Right lung (tissue), 5 donors: ENCODE data around the gene SHISAL1. TPM values are rescaled to one million over a fixed set of nuclear protein-coding genes. Genes with fewer than 3 reads are reported as not detected.
"Not testable (repeated sequence)": the region's sequence is repeated elsewhere in the genome, so short reads cannot be mapped to it uniquely, and the experiment has no call there.

Source experiments
- DNase-seq, 2 donors: peaks; one replicate each; pipeline ENCODE4 v3.0.0-alpha.2; 2013
- polyA plus RNA-seq, 5 donors: library from polyadenylated mRNA; unstranded; fragments of 120-200 nt; gene quantifications; one replicate each; pipeline versions ENCODE4 v1.2.1 to v1.2.3, GENCODE V29; 2013; ENCODE audit warnings: inconsistent platforms in 1 of 5, low replicate concordance in 1 of 5; ENCODE audit not compliant: insufficient read length in 5 of 5, insufficient read depth in 1 of 5

SHISAL1 gene
- polyA plus RNA-seq, 5 donors: 0.60 to 1.7 (median 0.98) TPM

DNA sequence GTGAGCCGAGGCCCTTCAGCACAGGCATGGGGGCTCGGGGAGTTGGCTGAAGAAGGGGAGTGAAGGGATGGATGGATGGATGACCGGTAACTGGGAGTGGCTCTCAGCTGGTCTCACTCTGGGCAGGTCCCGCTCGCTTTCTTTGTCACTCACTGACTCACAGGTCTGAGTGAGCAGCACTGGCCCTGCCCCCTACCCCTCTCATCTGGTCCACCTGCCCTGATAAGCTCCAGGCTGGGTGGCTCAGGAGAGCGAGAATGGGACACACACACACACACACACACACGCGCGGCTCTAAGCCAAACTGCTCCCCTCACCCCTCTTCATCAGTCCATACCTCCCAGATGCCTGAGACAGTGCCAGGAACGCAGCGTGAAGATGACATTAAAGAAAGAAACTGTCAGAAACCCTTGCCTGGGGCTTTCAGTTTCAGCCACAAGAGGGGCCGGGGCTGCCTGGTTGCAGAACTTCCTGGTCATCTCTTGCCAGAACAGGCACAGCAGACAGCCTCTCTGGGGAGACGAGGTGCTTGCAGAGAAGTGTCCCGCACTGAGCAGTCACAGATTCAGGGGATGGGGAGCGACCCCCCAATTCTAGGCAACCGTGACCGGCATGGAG is 16.5 kb upstream of the SHISAL1 start:
- DNase-seq: no peak

DNA sequence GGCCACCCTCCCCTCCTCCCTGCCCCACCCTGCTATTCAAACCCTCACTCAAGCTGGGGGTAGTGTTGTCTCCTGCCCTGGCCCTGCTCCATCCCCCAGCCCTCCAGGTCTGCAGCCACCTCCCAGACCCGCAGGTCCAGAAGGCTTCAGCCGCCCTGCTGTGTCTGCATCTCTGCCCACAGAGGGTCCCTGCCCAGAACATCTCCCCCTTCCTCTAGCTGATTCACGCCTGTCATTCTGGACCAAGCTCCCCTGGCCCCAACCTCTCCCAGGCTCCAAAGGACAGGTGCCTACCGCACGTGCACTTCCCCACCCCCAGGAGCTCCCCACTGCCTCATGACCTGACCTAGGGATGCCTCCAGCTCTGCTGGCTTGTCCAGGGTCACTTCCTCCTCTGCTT is 16.0 kb upstream of the SHISAL1 start:
- DNase-seq: no peak

DNA sequence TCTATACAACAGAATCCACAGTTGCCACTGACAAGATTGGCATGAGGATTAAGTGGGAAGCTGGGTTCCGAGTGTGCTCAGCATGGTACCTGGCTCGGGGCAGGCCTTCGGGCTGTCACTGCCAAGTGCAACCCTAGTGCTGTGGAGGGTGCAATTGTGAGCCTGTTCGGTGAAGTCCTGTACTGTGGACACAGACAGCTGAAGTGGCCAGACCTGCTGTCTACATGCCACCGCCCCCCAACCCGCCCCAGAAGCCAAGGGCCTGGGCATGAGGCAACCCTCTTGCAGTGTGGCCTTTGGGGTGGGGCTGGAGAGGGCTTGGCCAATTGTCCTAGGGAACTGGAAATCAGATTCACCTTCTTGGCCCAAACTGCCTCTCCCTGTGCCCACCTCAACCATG is 15.6 kb upstream of the SHISAL1 start:
- no peak for DNase-seq

DNA sequence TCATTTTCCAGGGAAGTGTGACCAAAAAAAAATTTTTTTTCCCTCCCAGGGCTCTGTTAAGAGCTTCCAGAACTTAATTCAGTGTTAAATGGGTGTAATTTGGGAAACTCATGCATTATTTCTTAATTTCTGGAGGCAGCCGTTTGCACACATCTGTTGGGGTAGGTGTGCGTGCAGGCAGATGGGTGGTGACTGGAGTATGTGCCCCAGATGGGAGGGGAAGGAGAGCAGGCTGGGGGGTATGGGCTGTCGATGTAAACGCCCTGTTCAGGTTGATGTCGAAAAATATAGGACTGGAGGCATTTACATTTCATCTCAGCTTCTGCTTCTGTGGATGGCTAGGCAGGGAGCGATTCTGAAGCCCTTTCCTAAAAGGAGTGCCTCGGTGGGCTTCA is 13.7 kb upstream of the SHISAL1 start:
- no peak for DNase-seq

DNA sequence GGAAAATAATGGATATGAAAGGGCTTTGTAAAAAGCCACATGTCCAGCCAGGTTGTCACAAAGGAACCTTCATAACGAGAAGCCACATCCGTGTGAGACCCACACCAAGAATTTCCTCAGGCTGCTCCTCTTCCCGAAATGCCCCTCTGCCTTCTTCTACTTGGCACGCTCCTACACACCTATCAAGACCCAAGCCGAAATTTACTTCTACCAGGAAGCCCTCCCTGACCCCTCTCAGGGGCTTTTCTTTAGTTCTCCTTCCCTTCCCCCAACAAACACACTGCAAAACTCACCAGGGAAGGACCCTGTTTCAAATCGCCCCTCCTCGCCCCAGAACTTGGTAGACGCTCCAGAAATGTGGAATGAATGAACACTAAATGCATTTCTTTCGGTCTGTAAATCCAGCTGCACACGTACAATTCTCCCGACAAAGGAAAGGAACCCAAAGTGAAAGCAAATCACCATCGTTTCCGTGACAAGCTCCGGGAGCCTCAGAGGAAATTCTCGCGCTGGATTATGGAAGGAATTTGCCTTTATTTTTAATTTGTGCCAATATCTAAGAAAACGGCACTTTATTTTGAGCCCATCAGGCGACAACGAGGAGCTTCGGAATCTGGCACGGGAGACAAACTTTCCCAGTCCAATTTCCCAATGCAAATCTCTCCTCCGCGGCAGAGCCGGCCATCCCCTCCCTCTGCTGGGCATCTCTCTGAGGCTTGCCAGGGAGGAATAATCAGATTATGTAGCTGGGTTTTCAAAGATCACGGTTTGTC is 13.2 kb upstream of the SHISAL1 start:
- peak; percentile 33 to 41 for DNase-seq

DNA sequence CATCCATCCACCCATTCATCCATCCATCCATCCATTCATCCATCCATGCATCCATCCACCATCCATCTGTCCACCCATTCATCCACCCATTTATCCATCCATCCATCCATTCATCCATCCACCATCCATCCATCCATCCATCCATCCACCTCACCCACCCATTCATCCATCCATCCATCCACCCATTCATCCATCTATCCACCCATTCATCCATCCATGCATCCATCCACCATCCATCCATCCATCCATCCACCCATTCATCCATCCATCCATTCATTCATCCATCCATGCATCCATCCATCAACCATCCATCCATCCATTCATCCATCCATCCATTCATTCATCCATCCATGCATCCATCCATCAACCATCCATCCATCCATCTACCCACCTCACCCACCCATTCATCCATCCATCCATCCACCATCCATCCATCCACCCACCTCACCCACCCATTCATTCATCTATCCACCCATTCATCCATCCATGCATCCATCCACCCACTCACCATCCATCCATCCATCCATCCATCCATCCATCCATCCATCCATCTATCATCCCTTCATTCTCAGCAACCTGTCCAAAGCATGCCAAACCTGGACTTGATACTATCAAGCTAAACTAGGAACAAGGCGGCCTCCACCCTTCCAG is 10.5 kb upstream of the SHISAL1 start:
- DNase-seq: not testable (repeated sequence)

DNA sequence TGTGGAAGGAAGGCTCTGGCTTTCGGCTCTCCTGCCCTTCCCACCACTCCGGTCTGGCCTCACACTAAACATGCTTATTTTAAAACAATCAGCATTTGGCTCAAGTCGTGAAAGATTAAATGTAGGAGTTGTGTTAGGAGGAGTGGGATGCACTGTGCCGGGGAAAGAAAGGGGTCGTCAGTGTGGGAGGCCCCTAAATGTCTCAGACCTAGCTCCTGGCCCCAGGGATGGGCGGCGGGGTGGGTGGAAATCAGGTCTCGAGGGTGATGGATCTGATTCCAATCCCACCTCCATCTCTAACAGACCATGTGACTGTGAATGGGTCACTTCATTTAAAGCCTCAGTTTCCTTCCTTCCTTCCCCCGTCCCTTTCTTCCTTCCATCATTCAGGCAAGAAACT is 6.9 kb upstream of the SHISAL1 start:
- no peak for DNase-seq

DNA sequence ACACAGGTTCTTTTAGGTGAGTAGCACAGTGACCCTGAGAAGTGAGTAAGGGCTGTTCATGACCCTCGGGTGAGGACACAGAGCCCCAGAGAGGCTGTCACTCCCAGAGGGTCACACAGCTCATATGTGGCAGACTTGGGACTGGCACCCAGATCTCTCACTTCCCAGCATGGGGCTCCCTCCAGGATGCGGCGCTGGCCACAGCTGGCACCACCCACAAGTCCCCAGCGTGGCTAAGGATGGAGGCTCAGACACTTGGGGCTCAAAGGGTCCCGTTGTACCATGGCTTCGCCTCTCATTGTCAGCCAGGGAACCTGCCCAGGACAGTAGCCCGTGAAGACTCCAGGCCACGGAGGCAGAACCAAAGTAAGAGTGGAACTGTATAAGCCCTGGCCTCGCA is 6.0 kb upstream of the SHISAL1 start:
- no peak for DNase-seq

DNA sequence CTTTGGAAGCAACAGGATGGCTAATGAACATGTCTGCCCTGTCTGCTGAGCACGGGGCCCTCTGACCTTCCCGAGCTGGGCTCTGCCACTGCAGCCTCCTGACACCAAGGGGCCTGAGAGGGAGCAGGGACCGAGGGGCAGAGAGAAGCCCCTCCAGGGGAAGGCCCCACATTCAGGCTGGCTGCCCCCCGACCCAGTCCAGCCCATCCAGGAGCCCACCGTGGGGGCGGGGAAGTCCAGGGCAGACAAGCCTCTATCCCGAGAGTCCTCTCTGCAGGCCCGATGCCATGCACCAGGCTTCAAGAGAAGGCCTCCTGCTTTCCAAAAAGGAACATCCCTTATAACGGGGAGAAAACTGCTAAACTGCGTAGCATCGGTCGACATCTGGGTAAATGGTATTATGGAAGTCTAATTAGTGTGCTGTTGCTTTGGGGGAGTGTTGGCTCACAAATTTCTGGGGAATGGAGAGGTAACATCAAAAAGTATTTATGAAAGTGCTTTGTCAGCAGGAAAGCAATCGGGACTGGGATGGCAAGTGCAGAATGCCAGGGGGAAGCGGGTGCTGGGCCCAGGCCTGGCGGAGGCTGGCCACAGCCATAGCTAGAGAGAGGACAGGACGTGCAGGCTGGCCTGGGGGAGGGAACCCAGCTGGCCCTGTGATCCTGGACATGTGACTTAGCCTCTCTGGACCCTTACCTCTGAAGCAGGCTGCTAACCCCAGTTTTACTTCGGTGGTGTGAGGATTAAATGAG is 5.3 kb upstream of the SHISAL1 start:
- DNase-seq: no peak

DNA sequence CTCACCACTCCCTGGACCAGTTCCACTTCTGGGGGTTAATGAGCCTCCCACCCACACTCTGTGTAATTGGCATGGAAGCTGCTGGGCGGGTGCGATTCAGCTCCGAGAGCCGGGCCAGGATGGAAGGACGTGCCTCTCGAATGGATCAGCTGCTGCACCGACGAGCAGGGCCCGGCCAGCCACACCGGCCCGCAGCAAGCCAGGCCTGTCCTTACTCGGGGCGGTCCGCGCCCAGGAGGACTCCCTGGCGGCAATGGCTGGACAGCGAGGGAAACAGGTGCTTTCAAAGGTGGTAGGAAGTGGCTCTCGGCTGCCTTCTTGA is 4.3 kb upstream of the SHISAL1 start:
- no peak for DNase-seq

DNA sequence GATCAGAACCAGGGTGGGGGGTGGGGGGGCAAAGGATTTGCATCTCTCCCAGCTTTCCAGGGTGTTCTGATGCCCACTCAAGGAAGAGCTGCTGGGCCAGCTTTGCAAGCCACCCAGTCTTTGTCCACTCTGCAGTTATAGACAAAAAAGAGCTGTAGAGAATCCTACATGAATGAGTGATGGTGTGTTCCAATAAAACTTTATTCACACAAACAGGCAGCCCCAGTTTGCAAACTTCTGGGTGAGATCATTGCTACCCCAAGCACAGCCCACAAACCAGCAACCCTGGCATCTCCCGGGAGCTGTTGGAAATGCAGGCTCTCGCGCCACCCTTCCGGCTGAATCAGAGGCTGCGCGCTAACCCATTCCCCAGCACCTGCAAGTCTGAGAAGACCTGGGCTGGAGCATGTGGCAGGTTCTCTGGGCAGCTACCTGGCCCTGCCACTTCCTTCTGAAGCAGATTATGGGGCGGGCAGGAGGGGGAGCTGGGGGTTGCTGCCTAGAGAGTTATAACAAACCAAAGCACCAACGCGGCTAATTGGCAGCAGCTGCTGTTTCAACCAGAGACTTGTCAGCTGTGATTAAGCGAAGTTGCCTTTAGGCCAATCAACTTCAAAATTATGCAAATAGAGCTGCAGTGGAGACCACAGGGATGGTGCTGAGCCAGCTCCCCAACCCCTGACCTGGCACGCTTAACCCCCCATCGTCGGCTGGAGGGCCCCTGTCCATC is 3.8 kb upstream of the SHISAL1 start:
- DNase-seq: no peak

DNA sequence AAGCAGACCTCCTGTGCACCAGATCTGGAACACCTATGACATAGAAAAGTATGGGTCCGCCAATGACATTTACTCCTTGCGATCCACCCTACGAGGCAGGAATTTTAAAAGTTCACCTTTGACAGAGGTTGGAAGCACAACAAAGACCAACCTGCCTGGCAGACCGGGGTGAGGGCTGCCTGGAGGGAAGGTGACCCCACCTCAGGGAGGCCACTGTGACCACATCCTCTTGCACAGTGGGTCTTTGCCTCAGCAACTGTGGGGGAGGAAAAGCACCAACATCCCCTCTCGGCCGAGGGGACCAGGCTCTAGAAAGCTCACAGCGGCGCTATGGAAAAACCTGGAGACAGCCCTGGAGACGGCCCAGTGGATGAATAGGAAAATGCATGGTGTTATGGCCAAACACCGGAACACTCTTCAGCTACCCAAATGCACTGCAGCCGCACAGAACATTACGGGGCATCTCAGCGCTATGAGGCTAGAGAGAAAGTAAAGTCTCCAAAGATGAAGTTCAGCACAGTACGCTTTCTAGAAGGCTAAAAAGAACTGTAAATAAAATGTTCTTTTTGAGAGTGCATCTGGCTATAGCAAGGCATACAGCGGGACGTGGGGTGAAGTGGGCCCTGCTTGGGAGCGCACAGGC is 1.8 kb upstream of the SHISAL1 start:
- DNase-seq: no peak

DNA sequence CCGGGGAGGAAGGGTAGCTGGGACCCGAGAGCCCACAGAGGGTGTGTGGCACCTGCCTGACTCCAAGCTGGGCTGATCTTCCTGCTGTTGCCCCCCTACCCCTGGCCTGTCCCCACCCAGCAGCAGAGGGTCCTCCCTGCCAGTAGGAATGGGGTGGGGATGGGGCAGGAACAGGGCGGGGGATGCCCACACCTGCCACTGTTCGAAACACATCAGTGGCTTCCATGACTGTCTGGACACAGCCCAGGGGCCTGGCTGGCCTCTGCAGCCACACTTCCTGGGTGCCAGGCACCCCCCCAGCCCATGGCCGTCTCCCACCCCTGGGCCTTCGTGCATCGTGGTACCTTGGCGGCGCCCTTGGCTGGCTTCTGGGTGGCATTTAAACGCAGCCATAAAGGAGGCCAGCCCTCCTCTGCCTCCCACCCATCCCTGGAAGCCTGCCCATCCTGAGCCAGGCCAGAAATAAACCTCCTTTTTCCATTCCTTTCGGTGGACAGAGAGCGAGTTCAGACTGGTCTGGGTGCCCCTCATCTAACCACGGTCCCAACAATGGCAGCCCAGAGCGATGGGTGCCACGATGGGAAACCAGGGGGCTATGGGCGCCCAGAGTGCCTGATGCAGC is 745 bp upstream of the SHISAL1 start:
- no peak for DNase-seq

DNA sequence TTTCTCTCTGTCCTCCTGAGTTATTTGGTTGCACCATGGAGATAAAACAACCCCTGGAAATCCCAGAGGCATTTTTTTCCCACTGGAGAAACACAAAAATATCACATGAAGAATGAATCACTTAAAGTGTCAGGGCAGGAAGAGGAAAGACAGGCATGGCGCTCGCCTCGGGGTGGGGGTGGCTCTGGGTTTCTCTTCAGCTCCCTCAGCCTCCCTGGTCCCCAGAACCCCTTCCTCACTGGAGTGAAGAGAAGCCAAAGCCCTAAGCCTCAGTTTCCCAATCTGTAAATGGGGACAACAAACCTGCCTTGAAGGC is 938 bp downstream of the SHISAL1 start:
- DNase-seq: no peak

DNA sequence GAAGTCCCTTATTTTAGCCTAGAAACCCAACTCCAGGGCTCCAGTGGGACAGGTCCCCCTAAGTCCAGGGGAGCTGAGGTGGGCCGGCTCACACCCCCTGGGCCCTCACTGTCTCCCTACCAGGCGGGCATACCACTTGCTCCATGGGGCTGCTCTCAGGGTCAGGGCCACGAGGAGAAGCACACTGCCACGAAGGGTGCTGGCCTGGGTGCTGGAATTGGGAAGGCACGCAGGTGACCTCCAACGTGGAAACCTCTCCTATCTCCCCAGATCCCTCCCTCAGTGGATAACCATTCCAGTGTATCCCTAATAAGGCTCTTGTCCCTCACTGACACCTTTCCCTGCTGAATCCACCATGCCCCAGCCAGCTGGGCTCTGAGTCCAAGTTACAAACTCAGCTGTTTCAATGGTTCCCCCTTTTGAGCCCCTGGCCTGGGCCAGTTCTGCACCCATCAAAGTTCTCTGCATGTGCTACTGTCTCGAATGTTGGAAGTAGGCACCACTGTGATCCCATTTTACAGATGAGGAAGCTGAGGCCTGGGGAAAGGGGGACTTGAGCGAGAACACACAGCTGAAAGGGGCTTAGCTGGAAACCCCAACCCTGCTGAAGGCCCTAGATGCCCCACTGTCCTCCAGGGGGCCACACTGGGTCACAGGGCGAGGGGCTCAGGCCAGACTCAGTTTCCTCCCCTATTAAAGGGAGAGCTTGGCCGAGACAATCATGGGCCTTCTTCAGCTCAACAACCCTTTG is 1.5 kb downstream of the SHISAL1 start:
- DNase-seq: no peak

DNA sequence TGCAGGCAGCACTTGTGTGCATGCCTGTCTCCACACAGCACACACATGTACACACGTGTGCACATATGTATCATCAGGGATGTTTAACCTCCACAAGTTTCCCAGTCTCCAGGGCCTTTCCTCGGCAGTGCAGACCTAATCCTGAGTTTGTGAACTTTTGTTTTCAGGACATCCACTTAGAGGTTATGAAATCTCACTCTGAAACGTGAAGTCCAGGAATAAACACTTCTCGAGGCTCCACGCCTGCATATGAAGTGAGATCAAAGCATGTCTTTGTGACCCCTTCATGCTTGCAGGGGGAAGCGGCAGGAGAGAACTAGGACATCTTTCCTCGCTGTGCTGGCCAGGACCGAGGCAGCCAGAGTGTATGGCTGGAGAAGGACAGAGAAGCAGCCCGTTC is 3.1 kb downstream of the SHISAL1 start:
- DNase-seq: no peak

DNA sequence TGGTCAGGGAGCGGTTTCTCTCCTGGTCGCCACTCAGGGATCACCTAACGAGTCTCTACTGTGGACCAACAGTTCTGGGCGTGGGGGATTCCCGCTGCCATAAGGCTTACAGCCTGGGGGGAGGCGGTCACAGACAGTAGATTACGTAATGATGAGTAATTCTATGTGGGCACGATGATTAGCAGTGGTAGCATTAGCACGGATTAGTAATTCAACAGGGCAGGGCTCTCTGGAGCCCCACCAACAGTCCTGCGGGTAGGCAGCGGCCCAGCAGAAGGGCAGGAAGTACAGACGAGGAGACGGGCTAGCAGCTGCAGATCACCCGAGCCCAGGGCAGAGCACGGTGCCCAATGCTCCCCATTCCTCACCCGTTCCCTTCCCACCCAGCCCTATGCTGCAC is 3.6 kb downstream of the SHISAL1 start:
- DNase-seq: no peak

DNA sequence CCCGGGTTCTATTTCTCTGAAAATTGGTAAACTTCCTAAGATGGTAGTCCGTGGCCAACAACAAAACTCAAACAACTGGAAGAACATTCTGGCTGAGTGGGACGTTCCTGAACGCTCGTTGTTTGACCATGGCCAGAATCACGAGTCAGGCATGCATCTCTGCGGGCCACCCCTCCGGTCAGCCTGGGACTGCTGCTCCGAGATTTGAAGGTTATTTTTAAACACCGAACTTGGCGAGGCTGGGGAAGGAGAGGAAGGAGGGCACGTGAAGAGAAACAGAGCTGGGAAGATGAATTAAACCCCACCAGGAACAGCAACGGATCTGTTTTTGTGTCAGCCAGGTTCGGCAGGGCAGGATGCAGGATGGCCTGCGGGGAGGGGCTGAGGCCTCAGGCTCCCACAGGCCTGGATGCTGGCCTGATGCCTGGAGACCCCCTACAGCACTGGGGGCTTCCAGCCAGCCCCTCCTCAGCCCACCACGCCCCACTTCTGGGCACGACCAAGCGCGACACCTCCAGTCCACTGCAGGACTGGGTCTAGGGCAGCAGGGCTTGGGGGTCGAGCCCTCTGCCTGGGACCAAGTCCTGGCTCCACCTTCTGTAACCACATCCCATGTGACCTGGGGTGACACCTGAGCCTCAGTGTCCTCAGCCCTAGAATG is 5.1 kb downstream of the SHISAL1 start:
- no peak for DNase-seq

DNA sequence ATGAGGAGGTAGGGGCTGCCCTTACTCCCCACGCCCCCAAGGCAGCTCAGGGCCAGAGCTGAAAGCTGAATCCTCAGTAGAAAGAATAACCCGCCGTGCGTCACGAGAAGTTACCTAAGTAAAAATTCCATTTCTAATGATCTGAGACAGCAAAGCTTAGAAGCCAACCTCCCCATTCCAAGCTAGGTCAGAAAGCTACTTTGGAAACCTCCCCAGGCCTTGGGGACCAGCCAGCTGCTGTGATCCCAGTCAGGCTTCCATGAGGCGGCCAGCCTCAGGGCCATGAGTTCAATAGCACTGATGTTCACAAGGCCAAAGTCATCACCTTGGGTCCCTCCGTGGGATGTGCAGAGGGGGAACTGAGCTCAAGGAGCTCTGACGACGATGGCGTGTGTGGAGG is 6.9 kb downstream of the SHISAL1 start:
- no peak for DNase-seq

DNA sequence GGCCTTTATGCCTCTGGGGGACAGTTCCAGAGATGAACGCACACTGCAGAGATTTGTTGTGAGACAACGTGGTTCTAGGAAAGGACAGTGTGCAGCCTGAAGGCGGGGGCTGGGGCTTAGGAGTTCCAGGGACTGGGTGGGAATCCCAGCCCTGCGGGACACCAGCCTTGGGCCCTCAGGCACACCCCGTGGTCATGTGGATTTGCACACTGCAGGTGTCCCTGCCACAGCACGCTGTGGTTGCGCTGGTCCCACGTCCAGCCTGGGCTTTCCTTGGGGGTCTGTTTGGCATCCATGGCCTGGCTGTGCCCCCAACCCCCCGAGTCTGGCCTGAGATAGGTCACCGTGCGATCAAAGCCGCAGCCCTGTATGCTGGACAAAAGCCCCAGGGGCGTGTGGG is 7.3 kb downstream of the SHISAL1 start:
- DNase-seq: no peak
